Kidney tubule cell (primary cell): ENCODE data around the gene TSPAN5.
A peak's percentile ranks its signal among the peaks of the same experiment; 100 is the strongest.

Experiments used
- DNase-seq: peaks from one replicate; pipeline ENCODE4 v3.0.0-alpha.2; 2018; ENCODE audit warnings: low spot score

Gene TSPAN5

GRCh38 chr4:98673288-98673644, 14.9 kb upstream of the TSPAN5 start:
- DNase-seq: no peak

DNA sequence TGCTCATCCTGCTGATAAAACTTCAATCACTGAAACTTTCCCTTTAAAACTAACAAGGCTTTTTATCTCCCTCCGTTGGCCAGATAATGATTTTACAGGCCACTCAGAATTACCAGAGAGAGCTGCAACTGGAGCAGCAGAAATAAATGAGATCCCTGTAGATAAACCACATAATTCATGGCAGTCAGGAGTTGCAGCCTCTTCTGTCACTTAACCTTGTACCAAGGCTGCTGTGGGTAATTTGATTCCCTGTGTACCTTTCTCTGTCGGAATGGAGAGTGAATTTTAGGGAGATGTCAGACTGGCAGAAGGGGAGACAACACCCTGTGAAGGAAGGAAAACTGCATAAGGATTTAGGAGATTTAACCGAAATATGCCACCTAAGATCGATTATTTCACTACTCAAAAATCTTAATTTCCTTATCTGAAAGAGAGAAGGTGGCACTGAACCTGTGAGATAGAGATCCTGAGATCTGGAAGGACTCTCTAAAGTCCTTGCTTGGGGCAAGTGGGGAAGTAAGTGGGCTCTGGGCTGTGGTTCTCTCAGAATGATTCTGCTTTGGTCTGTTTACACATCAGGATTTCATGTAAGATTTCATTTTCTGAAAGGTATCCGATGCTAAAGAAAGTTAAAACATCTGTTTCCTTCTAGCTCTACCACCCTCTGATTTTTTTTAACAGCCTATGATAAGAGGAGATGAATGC, 14.3 kb upstream of the TSPAN5 start:
- DNase-seq: no peak

GRCh38 chr4:98671131-98671530, 12.7 kb upstream of the TSPAN5 start:
- DNase-seq: no peak

DNA sequence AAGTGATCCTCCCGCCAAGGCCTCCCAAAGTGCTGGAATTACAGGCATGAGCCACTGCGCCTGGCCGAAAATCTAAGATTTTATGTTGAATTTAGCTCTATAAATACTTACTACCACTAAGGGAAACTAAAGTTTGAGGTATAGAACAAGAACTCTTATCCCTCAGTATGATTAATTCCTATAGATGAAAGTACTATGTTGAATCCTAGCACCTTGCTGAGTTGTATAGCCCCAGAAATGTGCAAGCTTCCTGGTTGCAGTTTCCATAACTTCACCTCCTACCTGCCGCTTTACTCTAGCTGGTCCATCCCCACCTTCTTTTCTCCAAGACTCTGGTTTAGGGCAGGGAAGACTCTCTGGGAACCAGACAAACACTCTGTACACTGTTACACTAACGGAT, 11.8 kb upstream of the TSPAN5 start:
- DNase-seq: no peak

- DNase-seq: no peak
These were observed 11.2 kb upstream of the TSPAN5 start for GRCh38 chr4:98669577-98669976.

DNA sequence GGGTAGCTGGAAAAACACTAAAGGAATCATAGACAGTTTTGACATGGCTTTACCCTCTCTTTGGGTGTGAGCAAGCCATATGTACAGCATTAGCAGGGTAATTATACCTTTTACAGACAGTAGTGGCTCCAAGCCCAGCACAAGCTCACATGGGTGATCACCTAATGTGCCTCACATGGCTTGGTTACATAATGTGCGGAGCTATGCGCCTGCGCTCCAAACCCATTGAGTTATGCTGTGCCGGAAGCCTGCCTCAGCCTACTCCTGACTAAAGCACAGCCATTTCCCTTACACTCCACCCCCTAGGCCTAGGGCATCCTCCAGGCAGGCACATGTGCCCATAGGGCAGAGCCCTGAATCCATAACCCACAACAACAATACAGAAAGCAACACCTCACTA, 6.5 kb upstream of the TSPAN5 start:
- no peak for DNase-seq

GRCh38 chr4:98663226-98664006, 5.0 kb upstream of the TSPAN5 start:
- peak; percentile 78 for DNase-seq

GRCh38 chr4:98662626-98663225, 4.3 kb upstream of the TSPAN5 start:
- no peak for DNase-seq

DNA sequence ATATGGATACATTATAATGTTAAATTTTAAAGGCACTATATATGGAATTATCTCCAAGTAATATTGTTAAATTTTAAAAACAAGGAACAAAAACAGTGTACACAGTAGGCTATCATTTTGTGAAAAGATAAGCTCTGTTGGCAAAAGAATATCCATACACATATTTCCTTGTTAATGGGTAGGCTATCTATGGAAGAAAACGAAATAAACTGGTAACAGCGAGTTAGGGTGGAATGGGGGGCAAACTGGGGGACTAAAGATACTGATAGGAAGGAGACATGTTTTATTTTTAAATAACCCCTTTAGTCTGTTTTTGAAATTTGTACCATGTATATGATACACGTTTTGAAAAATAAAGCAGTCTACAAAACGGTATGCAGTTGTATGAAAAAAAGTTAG, 3.6 kb upstream of the TSPAN5 start:
- no peak for DNase-seq

DNA sequence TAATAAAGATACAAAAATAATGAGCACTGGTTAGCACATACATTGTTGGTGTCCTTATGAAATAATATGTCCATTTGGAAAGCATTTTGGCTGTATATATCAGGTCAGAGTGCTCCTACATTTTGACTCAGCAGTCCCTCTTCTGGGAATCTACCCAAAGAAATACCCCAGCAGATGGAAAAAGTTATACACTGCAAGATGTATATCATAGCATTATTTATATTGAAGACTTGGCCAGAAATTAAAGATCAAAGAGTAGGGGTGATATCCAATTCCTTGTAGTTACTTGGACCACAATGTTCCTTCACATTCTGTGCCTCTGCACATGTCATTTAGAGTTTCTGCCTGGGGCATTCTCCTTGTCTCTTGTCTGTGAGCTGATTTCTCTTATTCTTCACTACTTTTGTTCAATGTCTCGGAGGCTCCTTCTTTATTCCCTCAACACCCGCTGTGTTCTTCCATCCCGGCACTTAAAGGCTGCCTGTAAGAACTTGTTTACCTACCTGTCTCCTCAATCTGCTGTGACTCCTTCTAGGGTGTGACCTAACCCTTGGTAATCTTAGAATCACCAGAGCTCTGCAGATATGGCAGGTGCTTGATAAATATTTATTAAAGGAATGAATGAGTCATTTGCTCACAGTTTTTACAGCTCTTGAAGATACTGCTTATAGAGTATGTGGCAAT, 3.1 kb upstream of the TSPAN5 start:
- DNase-seq: peak; percentile 52

DNA sequence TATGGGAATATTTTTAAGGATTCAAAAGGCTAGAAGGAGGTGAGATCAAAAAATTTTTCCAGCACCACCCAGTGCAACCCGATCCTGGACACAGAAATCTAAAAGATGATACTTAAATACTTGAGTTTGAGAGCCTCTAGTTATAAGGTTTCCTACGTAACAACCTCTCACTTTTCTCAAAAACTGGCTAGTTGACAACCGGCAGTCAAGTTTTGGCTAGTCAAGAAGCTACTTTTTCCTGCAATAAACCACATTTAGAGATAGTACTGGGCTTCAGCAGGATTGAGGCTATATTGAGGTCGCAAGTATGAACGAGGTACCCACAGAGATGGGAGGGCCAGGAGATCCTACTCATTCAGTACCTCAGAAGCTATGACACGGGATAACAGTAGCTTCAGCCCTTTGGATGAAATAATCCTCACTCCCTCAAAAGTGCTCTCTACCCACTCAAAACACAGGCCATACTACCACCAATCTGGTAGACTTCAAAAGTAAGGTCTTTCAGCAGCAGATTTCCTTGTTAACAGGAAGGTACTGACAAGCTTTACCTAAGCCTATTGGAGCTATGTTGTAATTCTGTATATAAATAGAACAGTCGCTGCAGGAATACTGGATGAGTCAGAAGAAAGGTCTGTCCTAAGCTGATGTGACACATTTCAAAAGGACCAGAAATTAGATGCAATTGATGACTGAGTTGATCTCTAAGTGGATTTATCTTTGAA, 1.5 kb upstream of the TSPAN5 start:
- peak; percentile 85 for DNase-seq

DNA sequence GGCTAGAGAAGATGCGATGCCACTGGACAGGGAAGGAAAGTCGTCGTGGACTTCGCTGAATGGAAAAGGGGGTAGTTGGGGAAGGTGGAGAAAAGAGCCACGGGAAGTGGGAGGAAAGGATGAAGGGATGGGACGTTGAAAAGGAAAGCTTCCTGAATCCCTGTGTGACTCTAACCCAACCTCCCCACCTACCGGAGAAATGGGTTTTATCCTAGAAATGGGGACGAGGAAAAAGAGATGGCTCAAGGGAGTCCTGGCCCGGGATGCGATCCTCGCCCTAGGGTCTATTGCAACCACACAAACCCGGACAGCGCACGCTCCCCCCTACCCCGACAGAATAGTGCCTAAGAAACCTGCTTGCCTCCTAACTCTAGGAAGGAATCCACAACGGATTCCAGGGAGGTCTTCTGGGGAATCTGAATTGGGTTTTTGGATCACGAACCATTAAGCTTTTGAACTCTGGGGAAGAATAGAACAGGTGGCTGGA, 738 bp upstream of the TSPAN5 start:
- DNase-seq: peak; percentile 36

DNA sequence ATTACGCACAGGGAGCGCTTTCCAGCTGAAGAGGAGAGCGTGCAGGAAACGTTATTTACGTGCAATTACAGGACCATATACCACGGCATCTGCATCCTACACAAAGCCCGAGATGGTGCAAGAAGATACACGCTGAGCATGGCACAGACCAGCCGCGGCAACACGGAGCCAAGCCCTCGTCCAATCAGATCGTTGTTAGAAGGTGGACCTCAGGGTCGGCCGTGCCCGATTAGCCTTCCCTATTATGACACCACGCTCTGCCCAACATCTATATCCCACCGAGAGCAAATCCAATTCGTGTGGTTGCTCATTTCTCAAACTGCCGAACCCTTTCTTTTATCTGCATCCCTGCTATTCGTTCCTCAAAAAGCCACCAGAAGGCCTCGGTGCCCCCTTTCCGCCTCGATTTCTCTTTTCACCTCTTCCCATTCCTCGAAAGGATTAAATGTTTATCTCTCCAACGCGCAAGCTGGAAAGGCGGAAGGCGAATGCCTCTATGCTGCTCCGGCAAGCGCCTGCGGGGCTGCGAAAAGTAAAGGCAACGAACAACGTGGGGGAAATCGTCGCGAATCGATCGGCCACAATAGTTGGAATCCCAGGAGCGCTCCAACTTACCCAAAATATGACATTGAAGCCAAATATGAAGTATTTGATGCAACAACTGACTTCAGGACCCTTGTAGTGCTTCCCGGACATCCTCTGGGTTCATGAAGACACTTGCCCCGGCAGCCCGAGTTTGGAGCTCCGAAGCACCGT, 702 bp downstream of the TSPAN5 start:
- DNase-seq: peak; percentile 65

DNA sequence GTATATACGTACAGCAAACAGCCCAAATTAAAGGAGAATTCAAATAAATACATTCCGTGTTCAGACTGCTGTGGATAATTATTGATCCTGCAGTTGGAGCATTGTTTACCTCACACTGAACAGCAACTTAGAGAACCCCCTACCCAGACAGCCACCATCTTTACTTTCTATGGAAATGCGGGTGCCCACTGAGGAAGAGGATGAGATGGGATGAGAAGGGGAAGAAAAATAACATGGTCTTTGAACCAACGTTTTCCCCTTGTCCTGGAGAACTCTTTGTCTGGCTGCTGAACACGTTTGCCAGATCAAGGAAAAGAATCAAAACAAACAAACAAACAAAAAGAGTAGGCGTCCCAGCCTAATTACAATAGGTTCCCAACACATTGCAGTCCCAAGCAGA, 1.5 kb downstream of the TSPAN5 start:
- no peak for DNase-seq

DNA sequence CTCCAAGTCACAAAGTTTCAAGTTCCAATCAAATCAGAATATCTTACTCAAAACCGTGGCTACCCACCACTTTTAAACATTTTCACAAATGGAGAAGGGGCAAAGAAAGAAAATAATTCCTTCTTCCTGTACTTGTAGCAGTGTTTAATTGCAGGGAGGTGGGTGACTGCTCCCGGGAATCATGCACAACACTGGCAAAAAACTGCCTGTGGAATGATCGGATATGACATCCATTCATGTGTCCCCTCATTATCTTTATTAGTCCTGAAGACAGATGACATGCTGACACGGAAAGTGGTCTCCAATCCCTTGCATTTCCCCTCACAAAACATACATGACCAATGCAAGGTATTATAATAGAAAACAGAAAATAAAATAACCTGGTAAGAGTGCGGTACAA, 2.0 kb downstream of the TSPAN5 start:
- no peak for DNase-seq

GRCh38 chr4:98653890-98654867, 4.2 kb downstream of the TSPAN5 start:
- DNase-seq: peak; percentile 72

DNA sequence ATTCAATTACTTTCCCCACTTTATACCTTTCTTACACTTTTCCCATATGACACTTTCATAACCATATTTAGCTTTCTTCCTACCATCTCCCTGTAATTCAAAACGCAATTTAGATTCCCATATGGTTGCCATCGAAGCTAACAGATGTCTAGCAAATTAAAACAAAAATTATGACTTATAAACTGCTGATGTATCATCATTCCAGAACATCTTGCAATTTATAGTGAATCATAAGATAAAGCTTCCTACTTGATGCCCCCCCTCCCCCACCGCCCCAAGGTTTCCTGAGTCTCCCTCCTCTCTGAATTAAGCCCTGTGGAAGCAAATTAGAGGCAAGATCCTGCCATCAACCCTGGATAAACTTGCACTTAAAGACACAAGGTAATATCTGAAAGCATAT, 5.4 kb downstream of the TSPAN5 start:
- DNase-seq: no peak

DNA sequence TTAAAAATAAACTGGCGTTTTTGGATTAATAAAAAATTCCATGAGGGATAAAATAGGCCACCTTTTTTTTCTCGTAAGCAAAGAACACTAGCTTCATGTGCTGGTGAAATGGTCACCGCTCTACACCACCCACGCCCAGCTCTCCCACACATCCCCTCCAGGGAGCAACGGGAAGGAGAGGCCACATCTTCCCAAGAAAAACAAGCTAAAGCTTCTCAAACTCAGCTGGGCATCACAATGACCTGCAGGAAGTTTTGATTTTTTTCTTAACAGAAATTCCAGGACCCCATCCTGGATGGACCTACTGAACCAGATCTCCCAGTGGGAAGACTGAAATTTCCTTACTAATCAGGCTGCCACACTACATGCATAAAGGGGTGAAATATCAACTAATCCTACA, 9.8 kb downstream of the TSPAN5 start:
- no peak for DNase-seq

GRCh38 chr4:98646422-98646821, 12.0 kb downstream of the TSPAN5 start:
- DNase-seq: no peak

- no peak for DNase-seq
These were observed 12.9 kb downstream of the TSPAN5 start for GRCh38 chr4:98645527-98645926.
